Forelimb muscle (tissue), 1 donor: ENCODE data around the gene CERS5. TPM values are rescaled to one million over a fixed set of nuclear protein-coding genes. Genes with fewer than 3 reads are reported as not detected.
"Not testable (repeated sequence)": the region's sequence is repeated elsewhere in the genome, so short reads cannot be mapped to it uniquely, and the experiment has no call there.

ENCODE experiments used
- DNase-seq: peaks from one replicate; pipeline ENCODE4 v3.0.0-alpha.2; 2013; ENCODE audit warnings: low read depth
- polyA plus RNA-seq: library from polyadenylated mRNA; unstranded; fragments of 120-200 nt; gene quantifications from one replicate; pipeline ENCODE4 v1.2.1, GENCODE V29; 2013; ENCODE audit not compliant: insufficient read length

The CERS5 gene
- polyA plus RNA-seq, 1 donor = 48.7 TPM

GRCh38 chr12:50187084-50187900 lies 20.1 kb upstream of the CERS5 start:
- no peak for DNase-seq

- no peak for DNase-seq
These were observed 19.5 kb upstream of the CERS5 start for GRCh38 chr12:50186681-50187080.

GRCh38 chr12:50185970-50186663 lies 18.9 kb upstream of the CERS5 start:
- DNase-seq = no peak

GRCh38 chr12:50185301-50185895 lies 18.2 kb upstream of the CERS5 start:
- DNase-seq = no peak

GRCh38 chr12:50184261-50184660 lies 17.1 kb upstream of the CERS5 start:
- no peak for DNase-seq

GRCh38 chr12:50182461-50182860 lies 15.3 kb upstream of the CERS5 start:
- DNase-seq = no peak

GRCh38 chr12:50181691-50182090 lies 14.5 kb upstream of the CERS5 start:
- DNase-seq = no peak

- no peak for DNase-seq
These were observed 8.5 kb upstream of the CERS5 start for GRCh38 chr12:50175716-50176026.

- peak; percentile 88 for DNase-seq
These were observed 8.0 kb upstream of the CERS5 start for GRCh38 chr12:50174971-50175715.

GRCh38 chr12:50166799-50167048 lies 445 bp downstream of the CERS5 start:
- DNase-seq = no peak

- no peak for DNase-seq
These were observed 2.2 kb downstream of the CERS5 start for GRCh38 chr12:50164963-50165362.

- DNase-seq = no peak
These were observed 4.9 kb downstream of the CERS5 start for GRCh38 chr12:50162230-50162629.

- no peak for DNase-seq
These were observed 6.5 kb downstream of the CERS5 start for GRCh38 chr12:50160643-50161042.

- no peak for DNase-seq
These were observed 9.9 kb downstream of the CERS5 start for GRCh38 chr12:50157259-50157658.

GRCh38 chr12:50156641-50157040 lies 10.5 kb downstream of the CERS5 start:
- DNase-seq = no peak

GRCh38 chr12:50154947-50155346 lies 12.2 kb downstream of the CERS5 start:
- not testable (repeated sequence) for DNase-seq

- DNase-seq = no peak
These were observed 16.0 kb downstream of the CERS5 start for GRCh38 chr12:50151047-50151687.

- DNase-seq = no peak
These were observed 17.9 kb downstream of the CERS5 start for GRCh38 chr12:50149311-50149710.

- DNase-seq = not testable (repeated sequence)
These were observed 19.2 kb downstream of the CERS5 start for GRCh38 chr12:50148011-50148410.

- no peak for DNase-seq
These were observed 19.9 kb downstream of the CERS5 start for GRCh38 chr12:50147281-50147680.

- no peak for DNase-seq
These were observed 21.7 kb downstream of the CERS5 start for GRCh38 chr12:50145439-50145838.

- no peak for DNase-seq
These were observed 24.2 kb downstream of the CERS5 start for GRCh38 chr12:50142993-50143392.
